ENCODE data around the gene EYS. TPM values are rescaled to one million over a fixed set of nuclear protein-coding genes. Genes with fewer than 3 reads are reported as not detected.

Gene EYS
- polyA plus RNA-seq, 3 donors, result 0.21 to 0.90 (median 0.22) TPM

DNA sequence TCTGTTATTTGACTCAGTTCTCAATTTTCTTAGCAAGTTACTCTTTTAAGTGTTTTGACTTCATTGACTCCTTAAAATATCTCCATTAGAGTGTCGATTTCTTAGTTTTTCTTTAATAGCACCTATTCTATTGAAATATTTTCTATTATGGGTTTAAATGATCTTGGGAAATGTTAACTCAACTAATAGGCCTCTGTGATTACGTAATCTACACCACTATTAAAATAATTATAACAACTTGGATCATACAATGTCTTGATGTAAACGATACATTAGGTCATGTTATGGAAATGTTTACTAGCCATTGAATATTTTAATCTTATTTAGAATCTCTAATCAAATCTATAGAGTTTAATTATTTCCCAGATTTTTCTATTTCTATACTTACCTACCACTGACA is 550.0 kb downstream of the EYS start:
- 43 to 56% (median 51%) methylated on average over 3 of the region's 3 CpGs for WGBS, 3 donors
- H3K27ac ChIP-seq (ENCODE audit: low read depth, low read length), result no peak overlapping the region

DNA sequence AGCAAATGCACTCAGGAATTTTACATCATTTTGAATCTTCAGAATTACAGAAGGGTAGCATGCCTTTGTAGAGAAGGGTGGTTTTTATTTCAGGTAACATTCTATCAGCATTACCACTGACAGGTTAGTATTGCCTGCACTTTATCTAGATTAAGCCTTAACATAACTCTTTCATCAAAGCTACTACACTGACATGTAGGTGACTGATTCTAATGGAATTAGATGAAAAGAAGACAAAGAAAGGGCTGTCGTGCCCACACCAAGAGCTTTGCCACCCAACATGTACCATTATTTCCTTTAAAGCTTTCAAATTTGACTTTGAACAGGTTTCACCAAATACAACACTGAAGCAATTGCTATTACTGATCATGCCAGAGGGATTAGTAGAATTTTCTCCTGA is 551.9 kb downstream of the EYS start:
- 59 to 78% (median 69%) methylated on average over 1 of the region's 1 CpG for WGBS, 3 donors

DNA sequence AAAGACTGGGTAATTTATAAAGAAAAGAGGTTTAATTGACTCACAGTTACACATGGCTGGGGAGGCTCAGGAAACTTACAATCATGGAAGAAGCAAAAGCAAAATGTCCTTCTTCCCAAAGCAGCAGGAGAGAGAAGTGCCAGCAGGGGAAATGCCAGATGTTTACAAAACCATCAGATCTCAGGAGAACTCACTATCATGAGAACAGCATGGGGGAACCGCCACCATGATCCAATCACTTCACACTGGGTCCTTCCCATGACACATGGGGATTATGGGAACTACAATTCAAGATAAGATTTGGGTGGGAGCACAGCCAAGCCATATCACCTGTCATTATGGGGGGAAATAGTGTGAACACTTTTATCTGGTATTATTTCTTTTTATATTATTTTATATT is 557.2 kb downstream of the EYS start:
- WGBS, 3 donors, result 81 to 92% (median 90%) methylated on average over 1 of the region's 1 CpG
- no peak overlapping the region for H3K27ac ChIP-seq (ENCODE audit: low read depth, low read length)

More for the DNA sequence above, 551.9 kb downstream of the EYS start:
- no peak overlapping the region for H3K27ac ChIP-seq (ENCODE audit: low read depth, low read length)

DNA sequence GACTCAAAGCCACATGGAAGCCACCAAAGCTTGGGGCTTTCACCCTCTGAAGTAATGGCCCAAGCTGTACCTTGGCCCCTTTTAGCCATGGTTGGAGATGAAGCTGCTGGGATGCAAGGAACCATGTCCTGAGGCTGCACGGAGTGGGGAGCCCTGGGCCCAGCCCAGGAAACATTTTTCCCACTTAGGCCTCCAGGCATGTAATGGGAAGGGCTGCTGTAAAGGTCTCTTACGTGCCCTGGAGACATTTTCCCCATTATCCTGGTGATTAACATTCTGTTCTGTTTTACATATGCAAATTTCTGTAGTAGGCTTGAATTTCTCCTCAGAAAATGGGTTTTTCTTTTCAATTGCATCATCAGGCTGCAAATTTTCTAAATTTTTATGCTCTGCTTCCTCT is 558.2 kb downstream of the EYS start:
- 72 to 88% (median 74%) methylated on average over 2 of the region's 2 CpGs for WGBS, 3 donors
- no peak overlapping the region for H3K27ac ChIP-seq (ENCODE audit: low read depth, low read length)

DNA sequence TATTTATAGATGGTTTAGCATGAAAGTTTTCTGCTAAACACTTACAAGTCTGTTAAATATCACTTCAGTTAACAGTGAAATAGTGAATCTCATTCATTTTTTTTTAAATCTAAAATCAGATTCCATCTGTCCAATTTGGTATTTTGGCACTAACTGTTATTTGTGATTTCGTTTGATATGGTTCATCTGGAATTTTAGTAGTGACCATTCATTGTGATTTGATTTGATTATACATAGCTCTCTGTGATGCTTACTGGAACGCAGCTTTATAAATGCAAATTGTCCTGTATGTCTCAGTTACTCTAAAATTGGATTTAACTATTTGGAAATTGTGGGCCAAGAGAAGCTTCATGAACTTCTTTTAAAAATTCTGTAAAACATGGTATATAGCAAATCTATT is 571.5 kb downstream of the EYS start:
- no peak overlapping the region for H3K27ac ChIP-seq (ENCODE audit: low read depth, low read length)
- WGBS, 3 donors, result 67 to 79% (median 78%) methylated on average over 2 of the region's 2 CpGs

DNA sequence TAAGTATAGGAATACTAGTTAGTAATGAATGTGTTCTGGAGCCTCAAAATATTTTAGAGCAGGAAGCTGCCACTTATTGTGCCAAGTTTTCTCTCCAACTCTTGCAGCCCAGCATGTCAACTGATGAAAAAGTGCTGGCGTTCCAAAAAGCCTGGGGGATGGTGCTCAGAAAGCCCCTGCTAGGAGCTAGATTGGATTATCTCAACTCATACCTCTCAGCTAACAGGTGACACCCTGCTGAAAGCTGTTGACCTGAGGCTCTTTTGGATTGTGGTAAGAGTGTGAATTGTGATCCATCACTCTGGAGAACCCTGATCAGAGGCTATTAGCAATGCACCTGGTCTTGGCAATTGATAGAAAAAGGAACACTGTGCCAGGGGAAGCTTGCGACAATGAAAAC is 580.4 kb downstream of the EYS start:
- H3K27ac ChIP-seq (ENCODE audit: low read depth, low read length), result no peak overlapping the region
- 80 to 86% (median 85%) methylated on average over 2 of the region's 2 CpGs for WGBS, 3 donors

DNA sequence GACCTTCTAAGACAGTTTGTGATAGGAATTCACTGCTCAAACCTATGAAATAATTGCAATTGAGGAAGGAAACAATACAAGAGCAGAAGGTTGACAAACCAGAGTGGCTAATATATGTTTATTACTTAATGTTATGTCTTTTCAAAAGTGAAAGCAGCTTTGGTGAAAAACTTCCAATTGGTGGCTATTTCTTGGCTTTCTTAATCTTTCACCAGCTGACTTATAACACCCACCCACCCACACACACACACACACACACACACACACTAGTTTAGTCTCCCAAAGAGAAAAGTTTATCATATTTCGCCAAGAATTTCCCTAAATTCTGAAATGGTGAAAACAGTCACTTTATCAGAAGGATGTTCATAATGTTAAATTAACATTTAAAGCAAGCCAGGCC is 583.5 kb downstream of the EYS start:
- H3K27ac ChIP-seq (ENCODE audit: low read depth, low read length), result no peak overlapping the region
- WGBS, 3 donors, result 65 to 82% (median 73%) methylated on average over 1 of the region's 1 CpG

DNA sequence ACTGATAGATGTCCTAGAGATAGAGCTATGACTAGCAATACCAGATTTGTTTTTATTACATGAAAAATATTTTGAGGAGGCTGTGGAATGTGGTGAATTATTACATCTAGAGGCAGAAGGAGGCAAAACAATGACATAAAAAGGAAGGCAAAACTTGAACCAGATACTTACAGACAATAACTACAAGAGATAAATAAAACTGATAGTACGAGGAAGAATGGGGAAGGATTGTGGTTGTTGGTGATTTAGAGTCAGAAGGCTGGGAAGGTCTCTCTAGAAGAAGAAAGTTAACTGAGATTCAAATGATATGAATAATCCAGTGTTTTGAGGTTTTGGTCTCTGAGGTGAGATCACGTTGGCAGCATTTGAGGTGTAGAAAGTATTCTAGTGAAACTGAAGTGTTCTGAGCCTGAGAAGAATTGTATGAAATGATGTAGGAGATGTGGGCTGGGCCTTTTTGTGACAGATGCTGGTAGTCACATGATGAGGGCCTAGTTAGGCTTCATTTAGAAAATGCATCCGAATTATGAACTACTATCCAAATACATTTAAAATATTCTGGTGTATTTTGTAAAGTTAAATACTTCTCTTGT is 589.1 kb downstream of the EYS start:
- 76 to 88% (median 84%) methylated on average over 3 of the region's 3 CpGs for WGBS, 3 donors

DNA sequence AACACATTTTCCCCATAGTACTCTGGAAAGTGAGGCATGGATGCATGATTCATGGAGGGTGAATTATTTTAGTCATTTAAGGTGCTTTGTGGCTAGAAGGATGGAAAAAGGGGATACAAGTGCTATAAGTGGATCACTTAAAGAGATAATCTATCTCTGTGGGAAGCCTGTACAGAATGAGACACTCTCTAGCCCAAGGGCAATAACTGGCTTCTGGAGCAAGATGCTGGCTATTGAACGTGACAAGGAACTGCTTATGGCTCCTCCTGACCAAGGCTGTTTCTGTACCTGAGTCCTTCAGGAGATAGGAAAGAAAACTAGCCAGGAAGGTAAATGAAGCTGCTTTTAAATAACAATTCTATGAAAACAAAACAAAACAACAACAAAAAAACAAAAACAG is 590.7 kb downstream of the EYS start:
- 52 to 79% (median 65%) methylated on average over 1 of the region's 1 CpG for WGBS, 3 donors
- no peak overlapping the region for H3K27ac ChIP-seq (ENCODE audit: low read depth, low read length)

More for the DNA sequence above, 589.1 kb downstream of the EYS start:
- H3K27ac ChIP-seq (ENCODE audit: low read depth, low read length), result no peak overlapping the region

DNA sequence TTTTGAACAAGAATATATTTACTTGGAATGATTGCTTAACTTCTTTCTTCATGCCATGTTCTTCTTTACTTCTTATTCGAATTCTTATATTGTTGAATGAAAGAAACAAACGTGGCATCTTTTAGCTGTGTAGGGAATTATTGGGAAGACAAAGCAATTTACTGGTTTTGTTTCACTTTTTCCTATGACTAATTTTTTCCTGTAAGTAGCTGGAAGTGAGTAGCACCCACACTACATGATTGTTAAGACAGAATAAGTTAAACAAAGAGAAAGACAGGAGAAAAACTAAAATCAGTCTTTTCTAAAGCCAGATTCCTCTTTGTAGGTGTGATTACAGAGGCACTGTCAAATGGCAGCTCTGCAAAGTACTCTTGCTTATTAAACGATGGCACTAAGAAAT is 593.4 kb downstream of the EYS start:
- H3K27ac ChIP-seq (ENCODE audit: low read depth, low read length), result no peak overlapping the region
- 52 to 63% (median 62%) methylated on average over 3 of the region's 3 CpGs for WGBS, 3 donors

DNA sequence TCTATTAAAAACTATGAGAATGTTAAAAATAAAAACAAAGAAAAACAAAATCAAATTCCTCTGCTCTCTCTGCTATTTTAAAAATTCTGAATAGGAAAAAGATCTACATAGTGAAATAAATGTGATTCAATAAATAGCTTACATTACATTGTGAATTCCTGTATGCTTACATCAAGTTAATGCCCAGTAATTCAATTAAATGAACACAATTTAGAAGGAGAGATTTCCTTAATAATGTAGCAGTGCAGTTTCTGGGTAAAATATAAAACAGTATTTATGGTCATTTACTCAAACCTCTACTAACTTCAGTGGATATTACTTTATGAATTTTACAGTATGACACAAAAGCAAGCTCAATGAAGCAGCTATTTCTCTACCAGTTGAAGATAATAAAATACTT is 594.6 kb downstream of the EYS start:
- H3K27ac ChIP-seq (ENCODE audit: low read depth, low read length), result no peak overlapping the region

DNA sequence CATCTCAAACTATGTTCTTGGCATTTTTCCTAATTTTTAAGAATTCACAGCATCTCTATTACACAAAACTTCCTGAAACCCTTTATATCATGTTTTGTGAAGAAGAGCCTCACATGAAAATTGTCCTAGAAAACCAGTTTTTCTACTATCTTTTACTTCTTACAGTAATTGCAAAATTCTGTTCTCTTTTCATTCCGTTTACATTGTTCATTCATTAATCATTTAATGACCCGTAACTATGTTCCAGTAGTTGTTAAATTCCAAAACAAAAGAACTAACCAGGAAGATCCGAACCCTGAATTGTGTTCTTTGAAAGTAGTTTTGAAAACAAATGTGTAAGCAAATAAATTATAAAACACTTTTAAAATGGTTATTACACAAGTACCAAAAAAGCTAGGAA is 597.0 kb downstream of the EYS start:
- H3K27ac ChIP-seq (ENCODE audit: low read depth, low read length), result no peak overlapping the region
- 43 to 62% (median 56%) methylated on average over 3 of the region's 3 CpGs for WGBS, 3 donors

DNA sequence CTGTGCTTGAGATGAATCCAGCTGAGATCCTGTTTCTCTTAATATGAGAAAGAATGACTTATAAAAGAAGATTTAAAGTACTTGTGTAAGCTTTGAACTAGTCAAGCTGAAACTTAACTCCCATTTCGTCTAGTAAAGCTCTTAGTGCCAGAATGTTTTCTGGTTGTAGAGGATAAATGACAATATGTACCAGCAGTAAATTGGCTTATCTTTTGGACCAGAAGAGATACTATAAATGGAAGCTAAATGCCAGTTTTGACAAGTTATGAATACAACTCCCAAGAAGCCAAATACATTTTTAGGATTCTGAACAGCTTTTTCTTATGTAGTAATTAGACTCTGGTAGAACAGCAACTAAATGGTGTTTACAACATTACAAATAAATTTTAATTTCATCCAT is 608.7 kb downstream of the EYS start:
- 42 to 59% (median 45%) methylated on average over 1 of the region's 1 CpG for WGBS, 3 donors
- H3K27ac ChIP-seq (ENCODE audit: low read depth, low read length), result no peak overlapping the region

DNA sequence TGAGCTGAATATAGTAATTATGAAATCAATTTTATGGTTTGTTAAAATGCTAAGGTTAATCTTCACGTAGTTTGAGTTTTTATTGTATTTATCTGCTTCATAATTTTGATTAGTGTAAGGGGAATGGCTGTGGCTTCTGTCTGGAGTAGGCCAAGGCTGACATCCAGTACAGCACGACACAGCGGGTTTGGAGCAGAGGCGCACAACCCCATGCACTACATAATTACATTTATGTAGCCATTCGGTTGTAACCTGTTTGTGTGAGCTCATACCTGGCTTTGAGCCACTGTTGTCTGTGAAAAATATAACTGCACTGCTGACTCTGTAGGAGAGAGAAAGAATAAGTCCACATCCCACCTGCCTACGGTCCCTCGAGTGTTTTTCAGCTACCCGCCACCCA is 615.5 kb downstream of the EYS start:
- H3K27ac ChIP-seq (ENCODE audit: low read depth, low read length), result no peak overlapping the region
- 90 to 93% (median 92%) methylated on average over 8 of the region's 8 CpGs for WGBS, 3 donors

DNA sequence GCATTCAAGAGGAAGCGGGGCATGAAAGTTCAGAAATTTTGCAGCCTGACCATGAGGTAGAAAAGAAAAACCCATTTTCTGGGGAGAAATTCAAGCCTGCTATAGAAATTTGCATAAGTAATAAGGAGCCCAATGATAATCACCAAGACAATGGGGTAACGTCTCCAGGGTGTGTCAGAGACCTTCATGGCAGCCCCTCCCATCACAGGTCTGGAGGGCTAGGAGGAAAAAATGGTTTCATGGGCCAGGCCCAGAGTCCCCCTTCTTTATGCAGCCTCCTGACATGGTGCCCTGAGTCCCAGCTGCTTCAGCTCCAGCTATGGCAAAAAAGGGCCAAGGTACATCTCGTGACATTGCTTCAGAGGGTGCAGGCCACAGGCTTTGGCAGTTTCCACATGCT is 618.5 kb downstream of the EYS start:
- H3K27ac ChIP-seq (ENCODE audit: low read depth, low read length), result no peak overlapping the region
- 92 to 96% (median 95%) methylated on average over 3 of the region's 3 CpGs for WGBS, 3 donors

DNA sequence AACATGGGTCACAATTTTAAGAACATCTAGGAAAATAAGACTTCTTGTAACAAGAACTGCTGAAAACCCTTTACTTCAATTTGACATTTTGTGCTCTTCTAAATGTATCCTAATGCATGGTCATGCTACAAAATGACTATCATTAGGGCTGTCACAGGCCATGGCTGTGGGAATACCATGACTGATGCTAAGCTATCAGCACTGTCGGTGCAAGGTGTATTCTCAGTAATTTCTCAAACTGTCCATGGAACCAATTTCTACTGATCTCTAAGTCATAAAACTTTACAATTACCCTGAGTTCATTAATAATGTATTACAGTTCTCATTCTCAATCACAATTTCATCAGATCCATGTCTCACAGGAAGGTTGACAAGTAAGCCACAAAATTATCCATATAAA is 625.3 kb downstream of the EYS start:
- WGBS, 3 donors, result 91 to 97% (median 96%) methylated on average over 1 of the region's 1 CpG
- no peak overlapping the region for H3K27ac ChIP-seq (ENCODE audit: low read depth, low read length)

DNA sequence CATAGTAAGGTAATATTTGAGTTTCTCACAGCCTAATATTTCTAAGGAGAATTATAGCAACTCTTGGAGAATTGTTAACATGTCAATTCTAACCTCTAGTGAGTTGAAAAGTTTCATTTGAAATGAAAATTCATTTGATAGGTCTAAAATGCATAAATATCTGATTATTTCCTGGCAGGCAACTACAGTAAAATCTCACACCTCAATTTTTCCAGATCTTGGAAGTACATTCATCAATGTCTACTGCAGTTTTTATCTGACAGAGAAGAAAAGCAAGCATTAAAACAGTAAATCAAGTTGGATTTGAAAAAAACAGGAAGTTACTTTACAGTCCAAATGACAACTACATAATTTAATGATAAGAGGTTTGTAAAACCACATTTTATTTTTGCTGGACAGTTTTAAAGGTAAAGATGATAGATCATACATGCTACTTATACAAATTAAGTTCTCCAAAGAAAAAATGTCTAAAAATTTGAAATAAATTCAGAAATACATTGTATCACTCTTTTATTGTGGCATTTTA is 631.3 kb downstream of the EYS start:
- H3K27ac ChIP-seq (ENCODE audit: low read depth, low read length), result no peak overlapping the region

DNA sequence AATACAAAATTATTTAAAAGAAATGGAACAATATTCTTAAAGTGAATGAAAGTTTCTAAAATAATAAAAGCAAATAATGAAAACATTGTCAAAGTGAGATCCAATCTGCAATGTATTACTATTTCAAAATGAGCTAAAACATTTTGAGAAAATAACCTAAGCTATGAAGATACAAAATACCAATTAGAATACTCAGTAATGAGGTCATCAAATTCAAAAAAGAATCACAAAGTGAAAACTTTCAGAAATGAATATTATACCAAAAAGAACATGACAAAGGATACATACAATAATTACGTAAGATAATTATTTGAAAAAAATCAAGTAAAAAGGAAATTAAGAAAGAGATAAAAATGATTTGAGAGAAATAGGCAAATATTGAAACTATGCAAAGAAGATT is 634.5 kb downstream of the EYS start:
- 87 to 97% (median 95%) methylated on average over 1 of the region's 1 CpG for WGBS, 3 donors
- no peak overlapping the region for H3K27ac ChIP-seq (ENCODE audit: low read depth, low read length)

DNA sequence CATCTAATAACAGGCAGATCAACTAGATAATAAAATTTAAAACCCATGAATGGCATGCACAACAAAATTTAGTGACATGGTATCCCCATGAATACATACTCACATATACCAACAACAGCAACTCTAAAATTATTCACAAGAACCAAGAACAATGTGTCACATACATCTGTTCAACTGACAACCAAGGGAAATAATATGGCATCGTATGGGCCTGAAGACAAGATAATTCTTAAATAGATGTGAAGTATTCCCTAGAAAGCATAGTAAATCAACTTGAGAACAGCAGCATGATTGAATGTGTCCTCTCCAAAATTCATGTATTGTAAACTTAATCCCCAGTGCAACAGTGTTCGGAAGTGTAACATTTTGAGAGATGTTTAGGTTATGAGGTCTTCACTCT is 635.5 kb downstream of the EYS start:
- 79 to 88% (median 83%) methylated on average over 2 of the region's 2 CpGs for WGBS, 3 donors
- no peak overlapping the region for H3K27ac ChIP-seq (ENCODE audit: low read depth, low read length)

DNA sequence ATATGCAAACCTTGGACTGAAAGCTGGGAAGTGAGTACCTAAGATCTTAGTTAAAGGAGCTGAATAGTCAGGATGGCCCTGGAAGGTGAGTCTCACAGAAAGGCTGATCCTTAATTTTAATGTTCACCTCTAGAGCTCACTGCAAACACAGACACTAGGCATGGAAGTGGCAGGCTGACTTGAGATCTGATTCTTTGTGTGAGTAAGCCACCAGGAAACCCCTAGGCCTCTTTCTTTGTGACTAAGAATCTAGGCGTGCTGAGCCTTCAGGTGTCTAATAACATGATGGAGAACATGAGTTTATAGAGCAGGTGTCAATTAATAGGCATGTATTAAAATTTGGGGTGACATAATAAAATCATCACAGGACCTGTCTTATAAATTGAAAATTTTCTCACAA is 642.2 kb downstream of the EYS start:
- WGBS, 3 donors, result 79 to 93% (median 85%) methylated on average over 1 of the region's 1 CpG
- H3K27ac ChIP-seq (ENCODE audit: low read depth, low read length), result no peak overlapping the region

DNA sequence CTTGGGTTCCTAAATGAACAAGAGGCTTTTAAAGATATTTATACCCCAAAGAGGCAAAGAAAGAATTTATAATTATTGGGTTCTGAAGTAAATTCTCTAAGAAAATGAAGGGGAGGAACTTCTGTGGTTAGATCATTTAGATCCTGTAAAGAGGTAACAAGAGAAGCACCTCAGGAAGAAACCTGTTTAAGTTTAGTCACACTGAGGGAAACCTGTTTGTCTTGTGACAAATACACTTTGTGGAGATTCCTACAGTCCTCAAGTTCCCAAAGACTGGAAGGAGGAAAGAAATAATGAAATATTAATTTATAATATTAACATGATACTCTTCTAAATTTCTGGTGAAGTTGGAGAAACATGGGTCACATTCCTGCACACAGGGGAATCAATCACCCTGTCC is 647.5 kb downstream of the EYS start:
- H3K27ac ChIP-seq (ENCODE audit: low read depth, low read length), result no peak overlapping the region

All from adipose tissue (tissue), 3 donors.